Stimulated activated CD4-positive, alpha-beta T cell treated with anti-CD3 and anti-CD28 coated beads, Interleukin-4, amount 100 ng/mL, for 24 hours (primary cell): ENCODE measurements around the gene TTC7B.

Source experiments
- DNase-seq: peaks from one replicate; pipeline ENCODE4 v3.0.0-alpha.2; 2020

Gene TTC7B

GRCh38 chr14:90613453-90613852, 202.8 kb downstream of the TTC7B start:
- DNase-seq = no peak

DNA sequence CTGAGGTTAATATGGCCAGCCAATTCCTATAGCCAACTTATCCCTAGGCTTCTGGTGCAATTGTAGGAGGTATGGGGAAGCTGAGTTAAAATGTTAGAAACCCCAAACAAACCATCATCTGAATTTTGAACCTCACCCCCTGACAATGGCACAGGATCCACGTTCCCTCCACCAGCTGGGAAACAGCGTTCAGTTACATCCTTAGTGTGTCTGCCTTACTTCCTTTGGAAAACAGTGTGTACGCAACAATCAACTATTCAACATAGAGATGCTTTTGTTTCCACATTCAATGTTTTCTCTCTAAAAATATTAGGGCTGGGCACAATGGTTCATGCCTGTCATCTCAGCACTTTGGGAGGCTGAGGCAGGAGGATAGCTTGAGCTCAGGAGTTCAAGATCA, 203.4 kb downstream of the TTC7B start:
- DNase-seq = no peak

- DNase-seq = no peak
These were observed 204.3 kb downstream of the TTC7B start for GRCh38 chr14:90611936-90612335.

DNA sequence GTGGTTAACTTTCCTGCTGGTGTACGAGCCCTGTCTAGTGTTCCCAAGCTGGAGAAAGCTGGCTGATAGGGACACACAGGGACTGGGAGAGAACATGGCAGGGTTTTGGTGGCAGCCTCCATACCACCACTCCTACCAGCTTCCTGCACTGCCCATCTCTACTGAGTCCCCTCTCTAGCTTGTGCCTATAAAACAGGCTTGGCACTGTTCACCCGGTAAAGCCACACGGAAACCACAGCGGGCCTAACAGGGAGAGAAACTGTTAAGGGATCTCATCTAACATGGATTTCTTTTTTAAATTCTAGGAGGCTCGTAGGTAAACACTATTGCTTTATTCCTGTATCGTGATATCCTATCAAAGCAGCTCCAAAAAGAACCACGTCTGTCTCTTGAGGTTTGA, 204.7 kb downstream of the TTC7B start:
- DNase-seq = no peak

- DNase-seq = no peak
These were observed 205.7 kb downstream of the TTC7B start for GRCh38 chr14:90610346-90611040.

DNA sequence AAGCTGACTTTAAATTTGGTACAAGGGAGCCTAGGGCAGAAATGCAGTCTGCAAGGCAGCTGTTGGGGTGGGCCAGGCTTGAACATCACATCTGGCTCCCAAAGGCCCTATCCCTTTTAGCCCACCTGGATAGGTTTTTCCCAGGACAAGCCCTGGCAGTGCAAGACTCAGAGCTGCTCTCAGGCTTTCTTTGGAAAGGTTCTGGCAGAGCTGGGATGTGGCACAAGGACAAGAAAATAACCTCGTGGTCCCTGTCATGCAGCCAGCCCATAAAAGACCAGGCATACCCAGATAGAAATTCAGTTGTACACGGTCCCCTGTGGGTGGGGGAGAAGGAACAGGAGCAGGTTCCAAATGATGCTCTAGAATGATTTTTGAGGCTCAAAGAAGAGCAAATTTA, 206.9 kb downstream of the TTC7B start:
- DNase-seq = no peak

- DNase-seq = no peak
These were observed 207.3 kb downstream of the TTC7B start for GRCh38 chr14:90608929-90609341.

GRCh38 chr14:90608281-90608680, 207.9 kb downstream of the TTC7B start:
- DNase-seq = no peak

DNA sequence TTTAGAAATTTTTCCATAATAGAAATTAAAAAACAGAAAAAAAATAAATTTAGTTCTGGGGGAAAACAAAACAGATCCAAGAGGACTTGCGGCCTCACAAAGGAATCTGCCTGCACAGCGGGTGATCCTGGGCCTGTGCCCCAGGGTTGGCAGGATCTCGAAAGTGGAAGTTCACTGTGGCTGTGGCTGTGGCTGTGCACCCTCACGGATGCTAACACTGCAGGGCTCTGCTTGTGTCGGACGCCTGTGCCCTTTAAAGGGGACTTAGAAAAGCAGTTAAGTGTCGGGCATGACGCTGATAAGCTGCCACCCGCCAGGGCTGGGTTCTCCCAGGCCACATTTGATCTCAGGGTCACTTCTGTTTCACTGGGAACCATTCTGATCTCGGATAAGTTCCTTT, 209.1 kb downstream of the TTC7B start:
- no peak for DNase-seq

DNA sequence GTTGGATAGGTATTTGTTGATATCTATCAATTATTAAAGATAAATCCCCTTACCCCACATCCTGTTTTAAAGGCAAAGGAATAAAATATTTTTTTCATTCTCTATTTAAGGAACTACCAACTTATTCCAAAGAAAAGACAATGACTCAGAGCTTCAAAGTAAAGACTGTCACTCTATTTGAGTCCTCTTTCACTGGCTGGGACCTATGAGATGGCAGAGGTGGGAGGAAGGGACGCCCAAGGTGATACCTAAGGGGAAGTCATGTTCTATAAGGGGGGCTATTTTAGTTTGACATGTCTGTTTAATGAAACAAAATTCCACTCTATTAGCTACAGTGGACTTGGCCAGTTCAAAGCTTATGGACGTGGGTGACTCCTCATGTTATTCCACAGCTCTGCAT, 209.8 kb downstream of the TTC7B start:
- DNase-seq = no peak

DNA sequence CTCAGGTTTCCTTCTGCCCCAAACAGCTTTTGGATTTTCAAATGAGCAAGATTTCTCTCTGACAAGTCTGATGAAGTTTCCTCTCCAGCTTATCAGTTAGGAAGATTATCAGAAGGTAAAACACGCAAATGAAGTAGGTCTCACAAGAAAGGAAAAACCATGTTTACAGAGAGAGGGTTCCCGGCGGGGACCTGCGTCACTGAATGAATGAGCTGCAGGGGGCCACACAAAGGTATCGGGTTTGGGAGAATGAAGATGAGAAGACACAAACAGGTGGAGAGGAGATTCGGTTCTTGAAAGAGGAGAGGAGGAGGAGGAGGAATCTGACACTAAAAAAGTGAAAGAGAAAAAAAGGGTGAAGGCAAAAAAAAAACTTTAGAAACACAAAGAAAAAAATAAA, 210.8 kb downstream of the TTC7B start:
- no peak for DNase-seq

DNA sequence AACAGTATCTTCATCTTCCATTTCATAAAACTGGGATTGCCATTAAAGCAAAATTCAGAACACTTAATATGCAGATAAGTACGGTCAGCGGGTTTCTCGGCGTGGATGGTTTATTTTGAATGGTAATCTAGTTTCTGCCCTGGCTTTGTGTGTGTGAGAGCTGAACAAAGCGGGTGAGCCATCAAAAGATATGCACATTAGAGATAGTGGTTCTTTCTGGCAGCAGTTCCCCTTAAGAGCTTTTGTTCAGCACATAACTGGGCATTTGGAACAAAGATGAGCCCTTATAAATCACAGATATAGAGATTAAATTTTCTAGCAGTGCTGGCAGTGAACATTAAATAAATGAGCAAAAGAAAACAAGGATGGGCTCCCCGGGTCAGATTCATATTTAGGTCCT, 211.9 kb downstream of the TTC7B start:
- DNase-seq = no peak

DNA sequence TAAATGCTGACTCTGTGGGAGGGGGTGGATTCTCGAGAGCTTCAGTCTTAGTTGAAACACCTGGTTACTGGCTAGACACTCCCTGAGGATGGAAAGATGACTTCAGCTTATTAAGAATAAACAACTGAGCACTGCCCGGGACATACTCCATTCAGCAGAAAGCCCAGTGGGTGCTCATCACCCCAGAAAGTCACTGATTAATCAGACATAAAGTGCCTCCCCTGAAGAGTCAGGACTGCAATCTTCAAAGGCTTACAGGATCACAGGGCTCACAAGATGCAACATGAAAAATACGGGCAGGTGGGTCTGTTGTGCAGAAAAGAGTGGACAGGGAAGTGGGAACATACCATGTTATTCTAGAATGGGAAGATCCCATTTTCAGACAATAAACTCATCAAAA, 212.4 kb downstream of the TTC7B start:
- no peak for DNase-seq

DNA sequence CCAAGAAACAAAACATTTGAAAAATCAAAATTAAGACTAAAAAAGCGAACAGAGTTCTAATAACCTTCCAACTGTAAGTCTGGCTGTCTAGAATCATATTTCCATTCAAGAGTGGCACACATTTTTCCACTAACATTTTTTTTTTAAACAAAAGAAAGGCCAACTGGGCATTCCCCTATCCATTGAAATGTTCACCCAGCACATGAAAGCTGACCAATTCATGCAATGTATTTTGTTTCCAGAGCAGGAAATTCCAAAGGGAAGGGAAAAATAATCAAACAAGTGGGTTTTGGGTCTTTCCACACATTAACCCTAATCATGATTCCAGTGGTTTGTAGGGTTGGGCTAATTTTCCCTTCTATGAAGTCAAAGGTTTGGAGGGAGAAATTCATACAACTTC, 212.9 kb downstream of the TTC7B start:
- no peak for DNase-seq

GRCh38 chr14:90602088-90602687, 214.0 kb downstream of the TTC7B start:
- no peak for DNase-seq

- no peak for DNase-seq
These were observed 214.7 kb downstream of the TTC7B start for GRCh38 chr14:90601563-90601962.

DNA sequence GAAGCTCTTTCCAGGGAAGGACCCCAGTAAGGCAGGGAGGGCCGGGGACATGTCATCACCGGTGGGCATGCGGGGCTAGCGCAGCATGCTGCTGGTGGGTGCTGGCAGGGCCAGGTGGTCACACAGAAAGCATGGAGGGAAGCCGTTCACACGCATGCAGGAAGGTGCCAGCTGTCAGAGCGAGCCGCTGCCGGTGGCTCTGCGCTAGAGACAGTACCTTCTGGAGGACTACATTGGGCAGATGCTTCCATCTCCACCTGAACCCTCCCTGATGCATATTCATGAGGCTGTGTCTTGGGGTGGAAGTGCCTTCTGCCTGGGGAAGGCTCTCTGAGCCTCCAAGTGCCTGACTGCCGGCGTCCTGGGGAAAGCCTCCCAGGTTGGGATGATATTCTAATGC, 215.6 kb downstream of the TTC7B start:
- no peak for DNase-seq

GRCh38 chr14:90599748-90600507, 216.3 kb downstream of the TTC7B start:
- DNase-seq = no peak

DNA sequence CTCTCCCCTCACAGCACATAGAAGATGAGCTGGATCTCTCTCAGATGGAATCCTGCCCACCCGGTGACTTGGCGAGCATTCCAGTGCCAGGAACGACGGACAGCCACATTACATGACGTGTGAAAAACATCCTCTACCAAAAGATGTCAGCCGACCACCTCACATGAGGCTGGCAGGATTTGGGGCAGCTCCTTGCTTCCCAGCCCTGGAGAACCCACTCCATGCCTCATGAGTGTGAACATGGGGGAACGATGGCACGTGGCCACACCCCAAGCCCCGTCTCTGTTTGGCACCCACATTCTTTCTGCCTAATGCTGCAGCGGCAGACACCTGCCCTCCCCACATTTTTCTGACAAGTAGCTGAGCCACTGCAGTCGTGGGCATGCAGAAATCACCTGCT, 216.9 kb downstream of the TTC7B start:
- DNase-seq = no peak

- no peak for DNase-seq
These were observed 218.3 kb downstream of the TTC7B start for GRCh38 chr14:90597961-90598360.

DNA sequence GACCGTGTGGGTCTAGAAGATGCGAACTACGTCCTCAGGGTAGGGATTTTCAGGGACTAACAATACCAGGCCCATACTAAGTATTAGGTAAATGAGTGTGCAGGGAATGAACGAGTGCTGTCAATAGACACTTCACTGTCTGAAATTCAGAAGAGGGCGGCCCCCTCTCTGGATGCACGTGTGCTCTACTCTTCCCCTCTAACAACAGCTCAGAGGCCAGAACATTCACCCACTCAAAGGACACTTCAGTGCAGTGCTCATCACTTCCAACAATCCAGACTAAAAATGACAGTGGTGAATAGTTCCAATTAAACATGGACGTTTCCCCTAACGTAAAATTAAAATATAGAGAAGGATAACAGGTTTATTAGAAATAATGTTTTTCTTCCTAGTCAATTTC, 219.5 kb downstream of the TTC7B start:
- no peak for DNase-seq

GRCh38 chr14:90593254-90594040, 222.8 kb downstream of the TTC7B start:
- DNase-seq = no peak

DNA sequence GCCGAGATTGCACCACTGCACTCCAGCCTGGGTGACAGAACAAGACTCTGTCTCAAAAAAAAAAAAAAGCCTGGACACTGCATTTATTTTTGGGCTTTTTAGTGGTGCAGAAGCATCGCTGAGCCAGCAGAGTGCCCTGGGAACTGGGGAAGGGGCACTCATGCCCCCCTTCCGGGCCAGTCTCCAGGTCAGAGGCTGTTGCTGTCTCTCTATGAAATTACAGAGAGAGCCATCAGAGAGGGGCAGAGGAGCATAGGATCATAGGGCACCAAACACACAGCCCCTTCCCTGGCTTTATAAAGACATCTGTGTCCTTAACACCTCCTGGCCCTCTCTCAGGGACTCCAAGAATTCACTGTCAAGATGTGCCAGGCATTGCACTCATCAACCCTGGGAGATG, 223.6 kb downstream of the TTC7B start:
- no peak for DNase-seq

DNA sequence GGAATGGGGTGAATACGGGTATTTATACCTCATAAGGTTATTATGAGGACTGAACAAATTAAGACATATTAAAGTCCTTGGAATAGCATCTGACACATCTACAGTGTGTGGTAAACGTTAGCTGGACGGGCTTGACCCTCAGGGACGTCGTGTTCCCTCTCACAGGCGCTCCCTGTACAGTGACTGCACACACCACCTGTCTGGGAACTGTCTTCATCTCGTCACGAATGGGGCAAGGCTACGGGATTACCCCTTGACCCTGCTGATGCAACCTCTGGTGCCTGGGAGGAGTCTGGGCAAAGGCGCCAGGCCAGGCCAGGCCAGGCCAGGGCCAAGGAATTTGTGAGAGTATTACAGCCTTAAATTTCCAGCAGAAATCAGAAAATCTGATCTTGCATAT, 228.3 kb downstream of the TTC7B start:
- DNase-seq = no peak
